GM13976 (cell line): ENCODE measurements around the gene CHAC2.
"Not testable (repeated sequence)": the region's sequence is repeated elsewhere in the genome, so short reads cannot be mapped to it uniquely, and the experiment has no call there.

Experiments
- DNase-seq: peaks from one replicate; pipeline ENCODE4 v3.0.0; 2012; ENCODE audit warnings: low spot score
- in situ Hi-C: fragments of 300-500 bp; cut with MboI; formaldehyde crosslinking; loops from one replicate; pipeline ENCODE4 v1.12.0; 2022; ENCODE audit warnings: low sequenced_read_pairs, mixed read lengths, inconsistent platforms; ENCODE audit not compliant: unreplicated experiment
- TF ChIP-seq, protein P1 (sequence below): IDR thresholded peaks from 2 replicates; pipeline ENCODE4 v1.5.1; 2012; ENCODE audit warnings: borderline replicate concordance, mild to moderate bottlenecking; ENCODE audit not compliant: insufficient read depth; ENCODE audit errors: extremely low read depth, missing control alignments, control extremely low read depth

Gene CHAC2

GRCh38 chr2:53767405-53768241, at the start of gene CHAC2:
TSS of gene CHAC2 (plus strand) at chr2:53767804. CDS start at chr2:53767887, 83 bp downstream.
- TF ChIP-seq, protein P1, sequence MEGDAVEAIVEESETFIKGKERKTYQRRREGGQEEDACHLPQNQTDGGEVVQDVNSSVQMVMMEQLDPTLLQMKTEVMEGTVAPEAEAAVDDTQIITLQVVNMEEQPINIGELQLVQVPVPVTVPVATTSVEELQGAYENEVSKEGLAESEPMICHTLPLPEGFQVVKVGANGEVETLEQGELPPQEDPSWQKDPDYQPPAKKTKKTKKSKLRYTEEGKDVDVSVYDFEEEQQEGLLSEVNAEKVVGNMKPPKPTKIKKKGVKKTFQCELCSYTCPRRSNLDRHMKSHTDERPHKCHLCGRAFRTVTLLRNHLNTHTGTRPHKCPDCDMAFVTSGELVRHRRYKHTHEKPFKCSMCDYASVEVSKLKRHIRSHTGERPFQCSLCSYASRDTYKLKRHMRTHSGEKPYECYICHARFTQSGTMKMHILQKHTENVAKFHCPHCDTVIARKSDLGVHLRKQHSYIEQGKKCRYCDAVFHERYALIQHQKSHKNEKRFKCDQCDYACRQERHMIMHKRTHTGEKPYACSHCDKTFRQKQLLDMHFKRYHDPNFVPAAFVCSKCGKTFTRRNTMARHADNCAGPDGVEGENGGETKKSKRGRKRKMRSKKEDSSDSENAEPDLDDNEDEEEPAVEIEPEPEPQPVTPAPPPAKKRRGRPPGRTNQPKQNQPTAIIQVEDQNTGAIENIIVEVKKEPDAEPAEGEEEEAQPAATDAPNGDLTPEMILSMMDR, result no peak
- in situ Hi-C loops, result no loop called here
- DNase-seq, result peak; percentile 91

GRCh38 chr2:53720944-53721343, 46.7 kb upstream of the CHAC2 start:
- DNase-seq, in situ Hi-C loops: not testable (repeated sequence)

DNA sequence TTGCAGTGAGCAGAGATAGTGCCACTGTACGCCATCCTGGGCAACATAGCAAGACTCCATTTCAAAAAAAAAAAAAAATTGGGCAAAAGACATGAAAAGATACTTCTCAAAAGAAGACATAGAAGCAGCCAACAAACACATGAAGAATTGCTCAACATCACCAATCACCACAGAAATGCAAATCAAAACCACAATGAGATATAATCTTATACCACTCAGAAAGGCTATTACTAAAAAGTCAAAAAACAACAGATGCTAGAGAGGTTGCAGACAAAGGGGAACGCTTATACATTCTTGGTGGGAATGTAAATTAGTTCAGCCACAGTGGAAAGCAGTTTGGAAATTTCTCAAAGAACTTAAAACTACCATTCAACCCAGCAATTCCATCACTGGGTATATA, 43.1 kb upstream of the CHAC2 start:
- no peak for DNase-seq
- TF ChIP-seq, protein P1, result no peak
- in situ Hi-C loops, result no loop called here

GRCh38 chr2:53725662-53726061, 41.9 kb upstream of the CHAC2 start:
- in situ Hi-C loops, result no loop called here
- TF ChIP-seq, protein P1, result no peak
- DNase-seq, result no peak

GRCh38 chr2:53727921-53728320, 39.7 kb upstream of the CHAC2 start:
- in situ Hi-C loops, result no loop called here
- no peak for DNase-seq
- TF ChIP-seq, protein P1, result no peak

GRCh38 chr2:53729143-53729762, 38.4 kb upstream of the CHAC2 start:
- in situ Hi-C loops, result no loop called here
- TF ChIP-seq, protein P1, result no peak
- DNase-seq, result no peak

GRCh38 chr2:53737091-53737490, 30.5 kb upstream of the CHAC2 start:
- TF ChIP-seq, protein P1, result no peak
- in situ Hi-C loops, result no loop called here
- no peak for DNase-seq
